ENCODE data around the gene MYH7B. TPM values are rescaled to one million over a fixed set of nuclear protein-coding genes. Genes with fewer than 3 reads are reported as not detected.

Gene MYH7B
- total RNA-seq, 1 experiment from 2014 or later, result 0.74 TPM

GRCh38 chr20:34987288-34988190 is 31.9 kb downstream of the MYH7B start:
- ChIA-PET CTCF (no interaction called here), RAD21 (ENCODE audit: low non-redundant PET in 1 of 2, low total read pairs in 2 of 2, uncharacterized antibody in 2 of 2, unreplicated experiment in 2 of 2) (interaction anchor here in 1 of 2 experiments (0.6 kb wide), 1 partner anchor 292 kb away, joined by 4 read pairs; no protein-coding TSS in a partner anchor), POLR2A (no interaction called here)
- ATAC-seq, result no peak
- H3K4me3 ChIP-seq (replicated peaks in 1 of 2; ENCODE audit: low read depth in 1 of 2, low read length in 2 of 2), result no peak overlapping the region
- no peak for DNase-seq (ENCODE audit: low read depth, low spot score)
- no TSS peak for BruUV-seq (replicated peaks)
- H3K27ac ChIP-seq (ENCODE audit: low read depth, low read length), result no peak overlapping the region
- intact Hi-C loops (cut with micrococcal nuclease), result no loop called here
- no peak overlapping the region for H3K9ac ChIP-seq (ENCODE audit: low read length)
- H2AFZ ChIP-seq (ENCODE audit: low read depth, low read length, poor library complexity, severe bottlenecking), result no peak overlapping the region
- H3K4me1 ChIP-seq (ENCODE audit: control insufficient read depth in 1 of 2, insufficient read depth in 2 of 2, low read length in 2 of 2), result peaks cover 0 to 4% of the 10 kb centered on the region in 2 experiments; a peak in 1 of 4 replicates
- H3K79me2 ChIP-seq (ENCODE audit: insufficient read depth, low read length), result no peaks in the 10 kb centered on the region
- no peak for TF ChIP-seq POLR2A (IDR thresholded peaks at IDR 0.05; ENCODE audit: borderline replicate concordance, extremely low read depth, insufficient read depth, insufficient read length)
- no peak for TF ChIP-seq TCF7L2 (IDR thresholded peaks at IDR 0.05; ENCODE audit: borderline replicate concordance, extremely low read depth, insufficient read depth, insufficient read length)
- TF ChIP-seq ELF1 (IDR thresholded peaks at IDR 0.05; ENCODE audit: borderline replicate concordance, low read depth), result no peak
- no peak for TF ChIP-seq JUND (IDR thresholded peaks at IDR 0.05)
- TF ChIP-seq ATF3 (IDR thresholded peaks at IDR 0.05), result no peak
- no peak for TF ChIP-seq SRF (IDR thresholded peaks at IDR 0.05; ENCODE audit: low read depth)
- no peak for TF ChIP-seq ZFX (IDR thresholded peaks at IDR 0.05)
- no peak for TF ChIP-seq SIN3A (IDR thresholded peaks at IDR 0.05; ENCODE audit: low read depth)
- no peak for TF ChIP-seq MAX (IDR thresholded peaks at IDR 0.05)
- TF ChIP-seq CEBPB (IDR thresholded peaks at IDR 0.05; ENCODE audit: low read depth), result no peak
- TF ChIP-seq SP1 (IDR thresholded peaks at IDR 0.05; ENCODE audit: low read depth), result no peak
- no peak for TF ChIP-seq EZH2 (IDR thresholded peaks at IDR 0.05)
- no peak for TF ChIP-seq ZNF274 (IDR thresholded peaks at IDR 0.05; ENCODE audit: low read depth, low read length)
- no peak for TF ChIP-seq ZBTB33 (IDR thresholded peaks at IDR 0.05; ENCODE audit: extremely low read depth, insufficient replicate concordance, low read length)
- TF ChIP-seq POLR2AphosphoS5 (IDR thresholded peaks at IDR 0.05; ENCODE audit: low read depth, low read length), result no peak
- no peak for TF ChIP-seq FOSL1 (IDR thresholded peaks at IDR 0.05; ENCODE audit: low read depth)
- no peak for TF ChIP-seq RAD21 (IDR thresholded peaks at IDR 0.05; ENCODE audit: low read depth)
- no peak for TF ChIP-seq EZH2phosphoT487 (IDR thresholded peaks at IDR 0.05; ENCODE audit: borderline replicate concordance)
- no peak for TF ChIP-seq REST (IDR thresholded peaks at IDR 0.05; ENCODE audit: low read depth)
- H3K4me2 ChIP-seq (ENCODE audit: low read length), result no peak overlapping the region
- H4K20me1 ChIP-seq (ENCODE audit: insufficient read depth), result no peaks in the 10 kb centered on the region
- no peaks in the 10 kb centered on the region for H3K9me2 ChIP-seq (ENCODE audit: insufficient read depth)
- no peaks in the 10 kb centered on the region for H3K36me3 ChIP-seq (ENCODE audit: control insufficient read depth in 1 of 2, insufficient read depth in 2 of 2, low read length in 2 of 2)
- no peaks in the 10 kb centered on the region for H3K27me3 ChIP-seq (ENCODE audit: insufficient read depth, low read length)
- no peaks in the 10 kb centered on the region for H3K9me3 ChIP-seq (ENCODE audit: control insufficient read depth in 1 of 2, insufficient read depth in 1 of 2, low read depth in 1 of 2, low read length in 2 of 2)
